ENCODE measurements around the gene PLA2G2E.

The PLA2G2E gene

DNA sequence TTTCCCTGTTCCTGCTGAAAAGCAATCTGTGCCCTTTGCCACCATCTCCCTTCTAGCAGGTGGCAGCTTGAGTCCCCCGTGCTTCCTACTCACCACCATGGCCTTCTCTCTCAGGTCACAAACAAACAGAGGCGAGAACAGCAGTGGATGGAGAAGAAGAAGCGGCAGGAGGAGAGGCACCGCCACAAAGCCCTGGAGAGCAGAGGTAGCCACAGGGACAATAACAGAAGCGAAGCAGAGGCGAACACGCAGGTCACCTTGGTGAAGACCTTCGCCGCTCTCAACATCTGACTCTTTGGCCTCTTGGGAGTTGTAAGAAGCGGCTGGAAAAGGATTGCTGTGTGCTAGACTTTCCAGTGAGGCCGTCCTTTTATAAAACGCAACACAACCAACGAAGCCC lies 16.0 kb downstream of the PLA2G2E start:
- DNase-seq (ENCODE audit: low read depth) = no peak
- no peak overlapping the region for H3K4me3 ChIP-seq (replicated peaks; ENCODE audit: low read depth, low read length)
- TF ChIP-seq, protein P1, sequence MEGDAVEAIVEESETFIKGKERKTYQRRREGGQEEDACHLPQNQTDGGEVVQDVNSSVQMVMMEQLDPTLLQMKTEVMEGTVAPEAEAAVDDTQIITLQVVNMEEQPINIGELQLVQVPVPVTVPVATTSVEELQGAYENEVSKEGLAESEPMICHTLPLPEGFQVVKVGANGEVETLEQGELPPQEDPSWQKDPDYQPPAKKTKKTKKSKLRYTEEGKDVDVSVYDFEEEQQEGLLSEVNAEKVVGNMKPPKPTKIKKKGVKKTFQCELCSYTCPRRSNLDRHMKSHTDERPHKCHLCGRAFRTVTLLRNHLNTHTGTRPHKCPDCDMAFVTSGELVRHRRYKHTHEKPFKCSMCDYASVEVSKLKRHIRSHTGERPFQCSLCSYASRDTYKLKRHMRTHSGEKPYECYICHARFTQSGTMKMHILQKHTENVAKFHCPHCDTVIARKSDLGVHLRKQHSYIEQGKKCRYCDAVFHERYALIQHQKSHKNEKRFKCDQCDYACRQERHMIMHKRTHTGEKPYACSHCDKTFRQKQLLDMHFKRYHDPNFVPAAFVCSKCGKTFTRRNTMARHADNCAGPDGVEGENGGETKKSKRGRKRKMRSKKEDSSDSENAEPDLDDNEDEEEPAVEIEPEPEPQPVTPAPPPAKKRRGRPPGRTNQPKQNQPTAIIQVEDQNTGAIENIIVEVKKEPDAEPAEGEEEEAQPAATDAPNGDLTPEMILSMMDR (IDR thresholded peaks at IDR 0.05; ENCODE audit: low read length, missing control alignments) = no peak

DNA sequence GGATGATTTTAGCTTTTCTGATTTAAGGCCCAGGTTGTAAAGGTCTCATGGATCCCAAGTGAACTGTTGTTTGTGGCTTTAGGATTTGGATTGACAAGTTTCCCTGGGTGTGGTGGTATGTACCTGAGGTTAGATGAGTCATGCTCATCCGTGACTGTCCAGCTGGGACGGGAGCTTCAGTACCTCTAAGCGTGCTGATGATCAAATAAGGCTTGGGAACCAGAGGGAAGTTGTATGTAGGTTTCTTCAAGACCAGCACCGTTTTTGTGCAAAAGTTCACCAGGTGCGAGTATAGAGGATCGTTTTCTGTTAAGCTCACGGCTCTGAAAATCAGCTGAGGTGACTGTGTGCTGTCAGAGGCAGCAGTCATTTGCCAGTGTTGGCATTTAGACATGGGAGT lies 19.8 kb downstream of the PLA2G2E start:
- no peak overlapping the region for H3K4me3 ChIP-seq (replicated peaks; ENCODE audit: low read depth, low read length)
- no peak for DNase-seq (ENCODE audit: low read depth)
- TF ChIP-seq, protein P1 (IDR thresholded peaks at IDR 0.05; ENCODE audit: low read length, missing control alignments) = no peak

DNA sequence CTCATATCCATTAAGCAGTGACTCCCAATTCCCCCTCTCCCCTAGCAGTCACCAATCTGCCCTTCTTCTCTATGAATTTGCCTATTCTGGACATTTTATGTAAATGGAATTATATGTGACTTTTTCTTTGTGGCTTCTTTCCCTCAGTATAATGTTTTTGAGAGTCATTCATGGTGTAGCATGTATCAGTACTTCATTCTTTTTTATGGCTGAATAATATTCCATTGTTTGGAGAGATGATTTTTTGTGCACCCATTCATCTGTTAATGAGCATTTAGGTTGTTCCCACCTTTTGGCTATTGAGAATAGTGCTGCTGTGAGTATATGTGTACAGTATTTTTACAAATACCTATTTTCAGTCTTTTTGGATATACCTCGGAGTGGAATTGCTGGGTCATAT lies 21.8 kb downstream of the PLA2G2E start:
- TF ChIP-seq, protein P1 (IDR thresholded peaks at IDR 0.05; ENCODE audit: low read length, missing control alignments) = no peak
- H3K4me3 ChIP-seq (replicated peaks; ENCODE audit: low read depth, low read length) = no peak overlapping the region
- no peak for DNase-seq (ENCODE audit: low read depth)

DNA sequence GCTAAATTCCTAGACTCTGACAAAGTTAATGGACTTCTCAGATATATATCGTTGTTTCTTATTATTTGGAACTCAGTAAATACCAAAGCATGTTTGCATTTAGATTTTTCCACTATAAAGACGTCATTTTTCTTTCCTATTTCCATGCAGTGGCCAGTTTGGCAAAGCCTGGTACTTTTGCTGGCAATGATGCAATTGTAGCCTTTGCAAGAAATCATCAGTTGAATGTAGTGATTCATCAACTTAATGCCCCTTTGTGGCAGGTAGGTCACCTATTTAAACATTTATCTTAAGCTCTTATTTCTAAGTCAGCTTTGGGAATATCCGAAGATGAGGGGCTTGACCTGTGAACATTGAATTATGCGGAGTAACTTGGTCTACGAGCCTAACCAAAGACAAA lies 29.2 kb downstream of the PLA2G2E start:
- TF ChIP-seq, protein P1 (IDR thresholded peaks at IDR 0.05; ENCODE audit: low read length, missing control alignments) = no peak
- DNase-seq (ENCODE audit: low read depth) = no peak
- no peak overlapping the region for H3K4me3 ChIP-seq (replicated peaks; ENCODE audit: low read depth, low read length)

DNA sequence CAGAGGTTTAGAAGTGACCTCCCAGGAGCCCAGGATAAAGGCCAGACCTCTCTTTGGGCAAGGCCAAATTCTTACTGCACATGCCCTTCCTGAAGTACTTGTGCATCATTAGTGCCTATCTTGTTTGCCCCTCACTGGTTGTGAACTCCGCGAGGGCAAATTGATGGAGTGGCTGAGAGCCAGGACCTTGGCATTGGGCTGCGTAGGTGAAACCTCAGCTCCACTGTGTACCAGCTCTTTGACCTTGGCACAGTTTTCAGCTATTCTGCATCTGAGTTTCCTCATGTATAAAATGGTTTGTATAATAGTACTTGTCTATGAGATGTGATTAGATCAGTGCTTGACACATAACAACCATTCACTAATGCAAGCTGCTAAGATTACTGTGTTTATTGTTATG lies 29.7 kb downstream of the PLA2G2E start:
- DNase-seq (ENCODE audit: low read depth) = no peak
- H3K4me3 ChIP-seq (replicated peaks; ENCODE audit: low read depth, low read length) = no peak overlapping the region
- TF ChIP-seq, protein P1 (IDR thresholded peaks at IDR 0.05; ENCODE audit: low read length, missing control alignments) = no peak

DNA sequence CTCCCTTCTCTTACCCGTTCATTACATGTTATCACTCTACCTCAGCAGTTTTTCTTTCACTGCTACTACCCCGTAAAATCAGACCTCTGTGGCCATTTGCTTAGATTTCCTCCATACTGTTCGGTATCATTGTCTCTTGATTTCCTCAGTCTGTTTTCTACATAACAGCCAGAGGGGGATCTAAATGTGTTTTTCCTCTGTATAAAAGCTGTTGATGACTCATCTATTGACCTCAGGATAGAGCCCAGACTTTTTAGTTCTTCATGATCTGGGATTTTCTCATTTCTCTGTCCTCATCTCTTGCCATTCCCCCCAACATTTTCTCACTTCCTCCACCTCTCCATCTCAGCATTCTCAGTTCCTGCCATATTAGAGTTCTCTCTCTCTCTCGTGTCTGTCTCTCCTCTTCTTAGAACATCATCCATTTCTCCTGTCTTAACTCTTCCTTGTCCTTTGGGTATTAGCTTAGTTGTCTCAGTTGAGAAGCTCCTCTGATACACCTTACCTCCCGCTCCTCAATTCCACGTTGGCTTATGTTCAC lies 30.7 kb downstream of the PLA2G2E start:
- DNase-seq (ENCODE audit: low read depth) = peak; percentile 27
- no peak overlapping the region for H3K4me3 ChIP-seq (replicated peaks; ENCODE audit: low read depth, low read length)
- TF ChIP-seq, protein P1 (IDR thresholded peaks at IDR 0.05; ENCODE audit: low read length, missing control alignments) = no peak

DNA sequence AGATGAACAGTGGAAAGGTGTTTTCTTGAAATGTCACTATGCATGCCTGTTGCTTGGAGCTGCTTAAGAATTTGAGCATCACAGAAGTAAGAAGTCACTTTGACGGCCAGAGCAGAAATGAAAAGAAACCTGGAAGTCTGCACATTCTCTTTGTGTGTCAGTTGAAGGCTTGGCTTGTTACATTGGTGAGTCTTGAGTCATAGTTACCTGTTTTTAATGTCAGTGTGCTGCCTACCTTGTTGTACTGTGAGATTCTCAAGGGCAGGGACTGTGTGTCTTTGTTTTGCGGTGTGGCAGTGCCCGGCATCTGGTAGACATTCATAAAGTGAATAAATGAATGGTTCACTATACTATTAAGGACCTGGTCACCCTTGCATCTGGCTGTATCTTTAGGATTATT lies 31.3 kb downstream of the PLA2G2E start:
- DNase-seq (ENCODE audit: low read depth) = no peak
- no peak overlapping the region for H3K4me3 ChIP-seq (replicated peaks; ENCODE audit: low read depth, low read length)
- TF ChIP-seq, protein P1 (IDR thresholded peaks at IDR 0.05; ENCODE audit: low read length, missing control alignments) = no peak
